Retinal pigment epithelial cell (primary cell): ENCODE measurements around the gene CRELD1.
"Not testable (repeated sequence)": the region's sequence is repeated elsewhere in the genome, so short reads cannot be mapped to it uniquely, and the experiment has no call there.

Experiments used
- DNase-seq: peaks from one replicate; pipeline ENCODE4 v3.0.0-alpha.2; 2010; ENCODE audit warnings: low read depth
- H3K4me3 ChIP-seq: 2 replicates; pipeline ENCODE4 v1.5.1; 2011; ENCODE audit warnings: mild to moderate bottlenecking, low read length, control low read depth, moderate library complexity
- TF ChIP-seq, protein P1 (sequence below): conservative IDR thresholded peaks from 2 replicates; pipeline ENCODE4 v1.5.1; 2011; ENCODE audit warnings: low read depth, low read length, control low read depth, inconsistent platforms

CRELD1 gene

GRCh38 chr3:9937486-9938238, 4.0 kb downstream of the CRELD1 start:
- TF ChIP-seq, protein P1, sequence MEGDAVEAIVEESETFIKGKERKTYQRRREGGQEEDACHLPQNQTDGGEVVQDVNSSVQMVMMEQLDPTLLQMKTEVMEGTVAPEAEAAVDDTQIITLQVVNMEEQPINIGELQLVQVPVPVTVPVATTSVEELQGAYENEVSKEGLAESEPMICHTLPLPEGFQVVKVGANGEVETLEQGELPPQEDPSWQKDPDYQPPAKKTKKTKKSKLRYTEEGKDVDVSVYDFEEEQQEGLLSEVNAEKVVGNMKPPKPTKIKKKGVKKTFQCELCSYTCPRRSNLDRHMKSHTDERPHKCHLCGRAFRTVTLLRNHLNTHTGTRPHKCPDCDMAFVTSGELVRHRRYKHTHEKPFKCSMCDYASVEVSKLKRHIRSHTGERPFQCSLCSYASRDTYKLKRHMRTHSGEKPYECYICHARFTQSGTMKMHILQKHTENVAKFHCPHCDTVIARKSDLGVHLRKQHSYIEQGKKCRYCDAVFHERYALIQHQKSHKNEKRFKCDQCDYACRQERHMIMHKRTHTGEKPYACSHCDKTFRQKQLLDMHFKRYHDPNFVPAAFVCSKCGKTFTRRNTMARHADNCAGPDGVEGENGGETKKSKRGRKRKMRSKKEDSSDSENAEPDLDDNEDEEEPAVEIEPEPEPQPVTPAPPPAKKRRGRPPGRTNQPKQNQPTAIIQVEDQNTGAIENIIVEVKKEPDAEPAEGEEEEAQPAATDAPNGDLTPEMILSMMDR: no peak
- no peak for DNase-seq
- H3K4me3 ChIP-seq: no peak overlapping the region

DNA sequence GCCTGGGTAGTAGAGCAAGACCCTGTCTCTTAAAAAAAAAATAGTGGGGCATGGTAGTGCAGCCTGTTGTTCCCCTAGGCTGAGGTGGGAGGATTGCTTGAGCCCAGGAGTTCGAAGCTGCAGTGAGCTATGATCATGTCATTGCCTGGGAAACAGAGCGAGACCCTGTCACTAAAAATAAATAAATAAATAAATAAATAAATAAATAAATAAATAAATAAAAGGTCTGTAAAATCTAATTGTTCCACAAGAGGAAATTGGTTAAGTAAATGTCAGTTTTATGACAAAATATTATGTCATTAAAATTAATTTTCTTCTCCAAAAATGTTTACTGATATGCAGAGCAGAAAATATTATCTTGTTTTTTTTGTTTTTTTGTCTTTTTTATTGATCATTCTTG, 5.3 kb downstream of the CRELD1 start:
- no peak overlapping the region for H3K4me3 ChIP-seq
- no peak for DNase-seq
- TF ChIP-seq, protein P1: no peak

DNA sequence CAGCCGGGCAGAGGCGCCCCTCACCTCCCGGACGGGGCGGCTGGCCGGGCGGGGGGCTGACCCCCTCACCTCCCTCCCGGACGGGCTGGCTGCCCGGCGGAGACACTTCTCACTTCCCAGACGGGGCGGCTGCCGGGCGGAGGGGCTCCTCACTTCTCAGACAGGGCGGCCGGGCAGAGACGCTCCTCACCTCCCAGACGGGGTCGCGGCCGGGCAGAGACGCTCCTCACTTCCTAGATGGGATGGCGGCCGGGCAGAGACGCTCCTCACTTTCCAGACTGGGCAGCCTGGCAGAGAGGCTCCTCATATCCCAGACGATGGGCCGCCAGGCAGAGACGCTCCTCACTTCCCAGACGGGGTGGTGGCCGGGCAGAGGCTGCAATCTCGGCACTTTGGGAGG, 6.3 kb downstream of the CRELD1 start:
- H3K4me3 ChIP-seq, DNase-seq: not testable (repeated sequence)

DNA sequence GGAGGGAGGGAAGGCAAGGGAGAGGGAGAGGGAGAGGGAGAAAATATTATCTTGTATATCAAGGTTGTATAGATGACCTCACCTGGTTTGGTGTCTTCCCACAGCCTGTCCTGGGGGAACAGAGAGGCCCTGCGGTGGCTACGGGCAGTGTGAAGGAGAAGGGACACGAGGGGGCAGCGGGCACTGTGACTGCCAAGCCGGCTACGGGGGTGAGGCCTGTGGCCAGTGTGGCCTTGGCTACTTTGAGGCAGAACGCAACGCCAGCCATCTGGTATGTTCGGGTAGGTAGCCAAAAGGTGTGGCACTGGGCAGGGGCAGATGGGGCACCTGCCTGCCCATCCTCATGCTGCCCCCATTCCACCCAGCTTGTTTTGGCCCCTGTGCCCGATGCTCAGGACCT, 7.1 kb downstream of the CRELD1 start:
- TF ChIP-seq, protein P1: no peak
- DNase-seq: no peak
- H3K4me3 ChIP-seq: no peak overlapping the region

GRCh38 chr3:9942164-9942563, 8.5 kb downstream of the CRELD1 start:
- H3K4me3 ChIP-seq: no peak overlapping the region
- TF ChIP-seq, protein P1: no peak
- no peak for DNase-seq

- DNase-seq: no peak
- no peak overlapping the region for H3K4me3 ChIP-seq
- TF ChIP-seq, protein P1: no peak
These were observed 9.5 kb downstream of the CRELD1 start for GRCh38 chr3:9942934-9943690.

DNA sequence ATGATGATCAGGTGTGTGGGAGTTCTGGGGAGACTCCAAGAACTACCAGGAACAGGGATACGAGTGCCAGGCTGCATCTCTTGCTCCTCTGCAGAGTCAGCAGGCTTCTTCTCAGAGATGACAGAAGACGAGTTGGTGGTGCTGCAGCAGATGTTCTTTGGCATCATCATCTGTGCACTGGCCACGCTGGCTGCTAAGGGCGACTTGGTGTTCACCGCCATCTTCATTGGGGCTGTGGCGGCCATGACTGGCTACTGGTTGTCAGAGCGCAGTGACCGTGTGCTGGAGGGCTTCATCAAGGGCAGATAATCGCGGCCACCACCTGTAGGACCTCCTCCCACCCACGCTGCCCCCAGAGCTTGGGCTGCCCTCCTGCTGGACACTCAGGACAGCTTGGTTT, 10.6 kb downstream of the CRELD1 start:
- DNase-seq: no peak
- TF ChIP-seq, protein P1: no peak
- H3K4me3 ChIP-seq: no peak overlapping the region
